Mesenteric fat pad (tissue), 1 donor: ENCODE results near the gene GNL1. TPM values are rescaled to one million over a fixed set of nuclear protein-coding genes. Genes with fewer than 3 reads are reported as not detected.
"Not testable (repeated sequence)": the region's sequence is repeated elsewhere in the genome, so short reads cannot be mapped to it uniquely, and the experiment has no call there.

Experiments used
- DNase-seq: peaks from one replicate; pipeline ENCODE4 v3.0.0-alpha.2; 2020; ENCODE audit warnings: low spot score
- total RNA-seq: library from RNA; stranded (reverse); fragmentation: NEBNext Ultra II Directional; extraction: Animal tissue kit (Norgen Biotek cat#: 25700); gene quantifications from one replicate; pipeline ENCODE4 v1.2.1, GENCODE V29; 2021
- donor health status: DM: yes; HTN: yes; CAD: no.

GNL1 gene
- total RNA-seq, 1 donor from 2014 or later, result 65.8 TPM

GRCh38 chr6:30533460-30534294, 22.6 kb downstream of the GNL1 start:
- DNase-seq, result no peak

- DNase-seq, result no peak
Measured at GRCh38 chr6:30530014-30530413, 26.3 kb downstream of the GNL1 start.

GRCh38 chr6:30529349-30529875, 26.9 kb downstream of the GNL1 start:
- not testable (repeated sequence) for DNase-seq

GRCh38 chr6:30526444-30526843, 29.8 kb downstream of the GNL1 start:
- DNase-seq, result not testable (repeated sequence)

- not testable (repeated sequence) for DNase-seq
Measured at GRCh38 chr6:30521952-30522351, 34.3 kb downstream of the GNL1 start.

GRCh38 chr6:30521082-30521481, 35.2 kb downstream of the GNL1 start:
- not testable (repeated sequence) for DNase-seq

- DNase-seq, result no peak
Measured at GRCh38 chr6:30520522-30520921, 35.8 kb downstream of the GNL1 start.

- not testable (repeated sequence) for DNase-seq
Measured at GRCh38 chr6:30518505-30519145, 37.7 kb downstream of the GNL1 start.

GRCh38 chr6:30517767-30518504, 38.4 kb downstream of the GNL1 start:
- DNase-seq, result not testable (repeated sequence)

GRCh38 chr6:30516754-30517076, 39.6 kb downstream of the GNL1 start:
- not testable (repeated sequence) for DNase-seq

GRCh38 chr6:30515944-30516753, 40.1 kb downstream of the GNL1 start:
- DNase-seq, result peak; percentile 93

- DNase-seq, result no peak
Measured at GRCh38 chr6:30515106-30515505, 41.2 kb downstream of the GNL1 start.

GRCh38 chr6:30513451-30513850, 42.8 kb downstream of the GNL1 start:
- DNase-seq, result no peak

- DNase-seq, result no peak
Measured at GRCh38 chr6:30511169-30511546, 45.1 kb downstream of the GNL1 start.

- DNase-seq, result no peak
Measured at GRCh38 chr6:30510419-30511168, 45.7 kb downstream of the GNL1 start.

GRCh38 chr6:30508890-30509736, 47.2 kb downstream of the GNL1 start:
- no peak for DNase-seq

- no peak for DNase-seq
Measured at GRCh38 chr6:30507849-30508827, 48.2 kb downstream of the GNL1 start.
